Tibial artery (tissue), 4 donors: ENCODE measurements around the gene APCDD1L.

Experiments used
- DNase-seq, 2 donors: peaks; one replicate each; pipeline ENCODE4 v3.0.0-alpha.2; 2019
- H3K27ac ChIP-seq, 2 donors: fragments of 200-600 bp; sonication (generic) in 1 of 2; 1 replicate in 1 of 2; 2 replicates in 1 of 2; pipeline ENCODE4 v1.5.1; 2018 to 2019; ENCODE audit warnings: mild to moderate bottlenecking in 1 of 2
- H3K27me3 ChIP-seq, 2 donors: fragments of 200-600 bp; sonication (generic) in 1 of 2; one replicate each; pipeline versions ENCODE4 v1.5.1 to v1.6.0; 2016 to 2019
- H3K36me3 ChIP-seq, 3 donors: fragments of 200-600 bp; sonication (generic) in 2 of 3; one replicate each; pipeline ENCODE4 v1.5.1; 2016 to 2019; ENCODE audit warnings: mild to moderate bottlenecking in 2 of 3
- H3K4me1 ChIP-seq, 4 donors: fragments of 200-600 bp; sonication (generic) in 2 of 4; 1 replicate in 3 of 4; 2 replicates in 1 of 4; pipeline ENCODE4 v1.5.1; 2016 to 2019
- H3K4me3 ChIP-seq, 2 donors: fragments of 200-600 bp; sonication (generic) in 1 of 2; 1 replicate in 1 of 2; 2 replicates in 1 of 2; pipeline ENCODE4 v1.5.1; 2018 to 2019; ENCODE audit warnings: mild to moderate bottlenecking in 2 of 2
- H3K9me3 ChIP-seq, 3 donors: fragments of 200-600 bp; sonication (generic) in 1 of 3; one replicate each; pipeline ENCODE4 v1.5.1; 2016 to 2019
- CTCF ChIP-seq, 2 experiments: fragments of 200-600 bp in 1 of 2; fragments of 450-650 bp in 1 of 2; IDR thresholded peaks; one replicate each; pipeline ENCODE4 v1.5.1; 2017 to 2019; ENCODE audit warnings: antibody characterized with exemption in 2 of 2, mild to moderate bottlenecking in 1 of 2, moderate library complexity in 1 of 2
- intact Hi-C: fragments of 100-400 bp; cut with DNase I; formaldehyde crosslinking; loops from one replicate; pipeline ENCODE4 v1.15.0; 2023; ENCODE audit warnings: low total_unique reads

APCDD1L gene

GRCh38 chr20:58531657-58532056 is 16.5 kb upstream of the APCDD1L start:
- no peak for TF ChIP-seq CTCF (IDR thresholded peaks at IDR 0.05)
- Histone ChIP-seq H3K4me1 (no peaks in the 10 kb centered on the region), H3K9me3 (peaks cover 0 to 21% (median 15%) of the 10 kb centered on the region in 3 donors), H3K27ac (no peak overlapping the region), H3K36me3 (no peaks in the 10 kb centered on the region), H3K27me3 (no peaks in the 10 kb centered on the region), H3K4me3 (no peak overlapping the region)
- intact Hi-C loops: no loop called here
- no peak for DNase-seq

DNA sequence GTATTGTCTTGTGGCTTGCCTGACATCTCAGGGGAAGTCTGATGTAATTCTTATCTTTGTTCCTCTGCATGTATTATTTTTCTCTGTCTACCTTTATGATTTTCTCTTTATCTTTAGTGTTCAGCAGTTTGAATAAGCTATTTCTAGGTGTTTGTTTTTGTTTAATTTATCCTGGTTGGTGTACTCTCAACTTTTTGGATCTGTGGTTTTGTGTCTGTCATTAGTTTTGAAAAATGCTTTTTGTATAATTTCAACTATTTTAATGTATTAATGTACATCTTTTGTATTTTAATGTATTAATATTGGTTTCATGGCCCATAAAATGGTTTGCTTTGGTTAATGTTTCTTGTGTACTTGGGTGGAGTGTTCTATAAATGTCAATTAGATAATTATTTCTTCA is 15.9 kb upstream of the APCDD1L start:
- no peak for DNase-seq
- Histone ChIP-seq H3K9me3 (peaks cover 0 to 27% (median 15%) of the 10 kb centered on the region in 3 donors), H3K27me3 (no peaks in the 10 kb centered on the region), H3K27ac (no peak overlapping the region), H3K4me3 (no peak overlapping the region), H3K36me3 (no peaks in the 10 kb centered on the region), H3K4me1 (no peaks in the 10 kb centered on the region)
- intact Hi-C loops: no loop called here
- TF ChIP-seq CTCF (IDR thresholded peaks at IDR 0.05): no peak

- Histone ChIP-seq H3K27ac (no peak overlapping the region), H3K4me1 (no peaks in the 10 kb centered on the region), H3K27me3 (no peaks in the 10 kb centered on the region), H3K36me3 (no peaks in the 10 kb centered on the region), H3K4me3 (no peak overlapping the region), H3K9me3 (peaks cover 0 to 36% (median 15%) of the 10 kb centered on the region in 3 donors)
- intact Hi-C loops: no loop called here
- DNase-seq: no peak
- TF ChIP-seq CTCF (IDR thresholded peaks at IDR 0.05): no peak
Observed at GRCh38 chr20:58528412-58528811, 13.2 kb upstream of the APCDD1L start.

DNA sequence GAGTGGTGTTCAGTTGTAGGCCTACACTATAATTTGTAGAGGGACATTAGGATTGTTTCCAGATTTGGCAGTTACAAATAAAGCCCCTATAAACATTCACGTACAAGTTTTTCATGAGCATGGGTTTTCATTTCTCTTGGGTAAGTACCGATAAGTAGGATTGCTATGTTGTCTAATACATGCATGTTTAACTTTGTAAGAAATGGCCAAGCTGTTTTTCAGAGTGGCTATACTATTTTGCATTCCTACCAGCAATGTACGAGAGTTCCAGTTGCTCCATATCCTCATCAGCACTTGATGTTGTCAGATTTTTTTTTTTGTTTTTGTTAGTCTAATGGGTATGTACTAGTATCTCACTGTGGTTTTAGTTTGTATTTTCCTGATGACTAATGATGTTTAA is 11.2 kb upstream of the APCDD1L start:
- no peaks in the 10 kb centered on the region for H3K27me3 ChIP-seq
- no peak for TF ChIP-seq CTCF (IDR thresholded peaks at IDR 0.05)
- DNase-seq: no peak
- H3K4me3 ChIP-seq: no peak overlapping the region
- no peak overlapping the region for H3K27ac ChIP-seq
- H3K9me3 ChIP-seq: peaks cover 0 to 30% (median 7%) of the 10 kb centered on the region in 3 donors
- no peaks in the 10 kb centered on the region for H3K4me1 ChIP-seq
- no peaks in the 10 kb centered on the region for H3K36me3 ChIP-seq
- intact Hi-C loops: no loop called here

- H3K36me3 ChIP-seq: no peaks in the 10 kb centered on the region
- no peak overlapping the region for H3K4me3 ChIP-seq
- H3K9me3 ChIP-seq: peaks cover 0 to 20% (median 0%) of the 10 kb centered on the region in 3 donors
- no peak overlapping the region for H3K27ac ChIP-seq
- no peak for TF ChIP-seq CTCF (IDR thresholded peaks at IDR 0.05)
- intact Hi-C loops: no loop called here
- H3K4me1 ChIP-seq: no peaks in the 10 kb centered on the region
- H3K27me3 ChIP-seq: no peaks in the 10 kb centered on the region
- no peak for DNase-seq
Observed at GRCh38 chr20:58524814-58525213, 9.6 kb upstream of the APCDD1L start.

- no peak for DNase-seq
- Histone ChIP-seq H3K27me3 (no peaks in the 10 kb centered on the region), H3K27ac (no peak overlapping the region), H3K9me3 (peaks cover 0 to 20% (median 0%) of the 10 kb centered on the region in 3 donors), H3K4me3 (no peak overlapping the region), H3K36me3 (no peaks in the 10 kb centered on the region), H3K4me1 (no peaks in the 10 kb centered on the region)
- intact Hi-C loops: no loop called here
- no peak for TF ChIP-seq CTCF (IDR thresholded peaks at IDR 0.05)
Observed at GRCh38 chr20:58523971-58524315, 8.7 kb upstream of the APCDD1L start.
